GM18520 (cell line): ENCODE measurements around the gene ILKAP.
A peak's percentile ranks its signal among the peaks of the same experiment; 100 is the strongest.

Experiments used
- ATAC-seq: cut with Tn5 transposase; IDR thresholded peaks from one replicate; pipeline ENCODE4 v1.9.1; 2021; ENCODE audit not compliant: unreplicated experiment

ILKAP gene, protein sequence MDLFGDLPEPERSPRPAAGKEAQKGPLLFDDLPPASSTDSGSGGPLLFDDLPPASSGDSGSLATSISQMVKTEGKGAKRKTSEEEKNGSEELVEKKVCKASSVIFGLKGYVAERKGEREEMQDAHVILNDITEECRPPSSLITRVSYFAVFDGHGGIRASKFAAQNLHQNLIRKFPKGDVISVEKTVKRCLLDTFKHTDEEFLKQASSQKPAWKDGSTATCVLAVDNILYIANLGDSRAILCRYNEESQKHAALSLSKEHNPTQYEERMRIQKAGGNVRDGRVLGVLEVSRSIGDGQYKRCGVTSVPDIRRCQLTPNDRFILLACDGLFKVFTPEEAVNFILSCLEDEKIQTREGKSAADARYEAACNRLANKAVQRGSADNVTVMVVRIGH

DNA sequence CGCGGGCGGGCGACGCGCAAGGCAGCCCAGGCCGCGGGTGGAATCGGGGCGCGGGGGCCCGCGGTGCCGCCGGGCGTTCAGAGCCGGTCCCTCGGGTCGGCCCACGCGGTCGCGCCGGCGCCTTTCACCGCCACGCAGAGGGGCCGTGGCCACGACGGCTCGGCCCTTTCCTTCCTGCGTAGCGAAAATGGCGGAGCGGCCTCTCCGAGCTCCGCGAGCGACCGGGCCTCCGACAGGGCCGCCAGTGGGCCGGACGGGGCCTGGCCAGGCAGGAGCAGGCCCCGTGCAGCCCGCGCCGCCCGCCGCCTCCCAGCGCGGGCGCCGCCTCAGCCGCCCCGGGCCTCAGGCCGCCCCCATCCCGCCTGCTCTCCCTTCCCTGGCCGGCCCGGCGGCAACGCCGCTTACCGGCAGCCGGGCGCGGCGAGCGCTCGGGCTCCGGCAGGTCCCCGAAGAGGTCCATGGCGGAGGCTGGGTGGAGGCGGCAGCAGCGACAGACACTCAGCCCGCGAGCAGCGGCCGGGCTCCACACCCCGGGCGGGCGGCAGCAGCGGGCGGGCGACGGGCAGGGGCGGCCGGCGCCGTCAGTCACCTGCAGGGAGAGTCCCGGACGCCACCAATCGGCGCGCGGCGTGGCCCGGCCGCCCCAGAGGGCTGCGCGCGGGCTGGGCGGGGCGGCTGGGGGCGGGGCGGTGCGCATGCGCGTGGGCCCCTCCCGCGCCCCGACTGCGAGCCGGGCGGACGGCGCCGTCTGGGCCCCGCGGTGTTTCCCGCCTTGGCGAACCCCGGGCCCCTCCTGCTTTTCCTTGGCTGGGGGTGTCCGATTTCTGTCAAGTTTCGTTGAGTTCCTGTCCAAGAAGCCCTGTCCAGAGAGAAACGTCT, at the start of gene ILKAP:
TSS of gene ILKAP (minus strand) at position 602 of the 879 bp plus-strand sequence. CDS start at position 460, 142 bp downstream.
- peak; percentile 91 for ATAC-seq

- no peak for ATAC-seq
Measured at GRCh38 chr2:238252766-238253630, 49.5 kb upstream of the ILKAP start.

GRCh38 chr2:238251986-238252385, 48.5 kb upstream of the ILKAP start:
- ATAC-seq: no peak

GRCh38 chr2:238251331-238251730, 47.8 kb upstream of the ILKAP start:
- no peak for ATAC-seq

GRCh38 chr2:238250896-238251295, 47.4 kb upstream of the ILKAP start:
- ATAC-seq: no peak

DNA sequence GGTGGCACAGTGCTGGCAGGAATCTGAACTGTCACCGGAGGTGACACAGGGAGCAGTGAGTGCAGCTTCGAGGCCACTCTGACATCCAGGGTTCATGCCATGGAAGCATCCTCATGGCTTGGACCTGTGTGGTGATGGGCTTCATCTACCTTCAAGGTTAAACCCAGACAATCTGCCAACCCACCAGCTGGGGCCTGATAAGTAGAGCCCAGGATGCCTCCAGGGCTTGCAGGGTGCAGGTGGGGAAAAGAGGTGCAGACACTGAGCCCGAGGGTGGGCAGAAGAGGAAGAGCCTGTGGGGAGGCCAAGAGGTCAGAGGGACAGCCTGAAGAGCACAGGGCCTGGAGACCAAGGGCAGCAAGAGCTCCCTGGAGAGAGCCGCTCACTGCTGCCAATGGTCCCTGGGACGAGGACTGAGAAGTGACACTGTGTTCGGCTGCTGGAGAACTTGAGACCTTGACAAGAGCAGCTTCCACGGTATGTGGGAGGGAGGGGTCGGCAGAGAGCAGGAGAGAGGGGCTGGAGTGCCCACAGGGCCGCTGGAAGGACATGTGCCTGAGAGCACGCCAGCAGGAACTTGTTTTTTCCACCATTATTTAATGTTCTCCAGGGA, 44.5 kb upstream of the ILKAP start:
- no peak for ATAC-seq

DNA sequence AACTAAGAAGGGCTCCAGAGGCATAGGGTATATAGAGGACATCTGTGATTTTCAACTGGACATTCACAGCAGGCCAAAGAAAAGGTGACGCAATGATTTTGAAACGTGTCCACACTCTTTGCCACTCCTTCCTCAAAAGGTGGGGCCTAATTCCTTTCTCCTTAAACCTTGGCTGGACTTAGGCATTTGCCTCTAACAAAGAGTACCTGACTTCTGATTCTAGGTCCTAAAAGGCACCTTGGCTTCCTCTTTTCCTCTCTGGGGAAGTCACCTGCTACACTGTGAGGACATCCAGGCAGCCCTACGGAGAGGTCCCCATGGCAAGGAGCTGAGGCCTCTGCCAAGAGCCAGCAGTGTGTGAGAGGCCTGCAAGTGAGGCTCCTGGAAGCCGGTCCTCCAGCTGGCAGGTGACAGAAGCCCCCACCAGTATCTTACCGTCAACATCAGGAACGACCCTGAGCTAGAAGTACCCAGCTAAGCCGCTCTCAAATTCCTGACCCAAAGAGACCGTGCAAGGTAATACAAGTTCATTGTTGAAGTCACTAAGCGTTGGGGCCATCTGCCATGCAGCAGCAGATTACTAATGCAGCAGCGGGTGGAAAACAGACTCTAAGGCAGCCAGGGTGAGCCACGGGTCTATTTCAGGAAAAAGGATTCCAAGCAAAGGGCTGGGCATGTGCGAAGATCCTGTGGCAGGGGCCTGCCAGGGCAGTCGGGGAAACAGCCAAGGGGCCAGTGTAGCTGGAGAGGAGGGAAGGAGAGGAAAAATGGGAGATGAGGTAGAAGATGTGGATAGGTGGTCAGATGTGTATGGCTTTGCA, 43.7 kb upstream of the ILKAP start:
- no peak for ATAC-seq

DNA sequence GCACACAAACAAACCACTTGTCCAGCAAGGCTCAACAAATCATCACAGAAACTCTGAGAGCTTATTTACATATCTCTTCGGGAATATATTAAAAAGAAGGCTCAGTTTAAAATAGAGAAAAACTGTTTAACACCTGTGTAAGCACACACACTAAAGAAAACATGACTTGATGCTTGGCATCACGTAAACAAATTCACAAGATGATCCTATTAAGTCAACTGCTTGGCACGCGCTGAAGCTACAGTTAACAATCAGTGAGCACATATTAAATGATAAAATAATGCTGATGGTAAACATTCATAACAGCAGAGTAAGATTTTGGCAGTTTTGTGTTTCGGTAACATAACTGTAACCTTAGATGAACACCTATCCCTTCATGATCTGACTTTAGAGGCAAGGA, 40.7 kb upstream of the ILKAP start:
- no peak for ATAC-seq

DNA sequence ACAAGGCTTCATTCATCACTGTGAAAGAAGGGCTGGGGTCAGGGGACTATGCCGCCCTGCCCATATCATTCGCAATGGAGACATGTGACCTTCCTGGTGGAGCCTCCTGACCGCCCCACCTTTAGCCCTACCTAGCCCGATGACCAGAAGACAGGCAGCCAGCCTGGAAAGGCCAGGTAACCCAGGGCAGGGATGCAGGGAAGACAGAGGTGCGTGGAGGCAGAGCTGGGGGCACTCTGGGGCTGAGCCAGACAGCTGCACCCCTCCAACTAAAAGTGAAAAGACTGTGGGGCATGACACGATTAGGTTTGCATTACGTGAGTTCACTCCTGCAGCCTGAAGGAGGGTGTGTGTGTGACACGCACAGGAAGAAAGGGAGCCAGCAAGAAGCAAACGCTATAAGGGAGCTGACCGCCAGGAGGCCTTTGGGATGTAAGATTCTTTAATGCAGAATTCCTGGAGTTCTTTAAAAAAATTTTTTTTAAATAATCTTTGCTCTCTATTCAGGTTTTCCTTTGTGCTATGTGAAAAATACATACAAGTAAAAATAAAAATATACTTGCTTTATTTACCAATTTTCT, 40.1 kb upstream of the ILKAP start:
- no peak for ATAC-seq

GRCh38 chr2:238242731-238243495, 39.4 kb upstream of the ILKAP start:
- no peak for ATAC-seq

DNA sequence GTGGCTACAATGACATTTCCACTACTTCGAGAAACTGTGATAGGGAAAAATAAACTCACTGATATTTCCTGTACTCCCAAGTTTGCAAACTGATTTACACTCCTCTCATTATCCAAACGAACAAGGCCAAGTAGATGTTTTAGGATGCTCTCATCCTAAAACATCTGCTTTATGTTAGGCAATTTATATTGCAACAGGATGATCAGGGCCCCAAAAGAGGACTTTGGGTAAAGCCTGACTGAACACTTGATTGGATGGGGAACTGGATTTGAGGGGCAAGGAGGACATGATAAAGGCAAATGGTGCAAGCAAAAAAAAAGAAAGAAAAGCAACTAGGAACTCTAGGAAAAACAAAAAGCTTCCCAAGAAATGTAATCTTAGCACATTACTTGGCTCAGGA, 38.5 kb upstream of the ILKAP start:
- ATAC-seq: no peak

GRCh38 chr2:238240757-238241711, 37.5 kb upstream of the ILKAP start:
- ATAC-seq: no peak

- ATAC-seq: peak; percentile 76
Measured at GRCh38 chr2:238239863-238240756, 36.6 kb upstream of the ILKAP start, which contains the start of gene HES6. TSS of gene HES6 (minus strand) at chr2:238240038. CDS start at chr2:238239905, 133 bp downstream.

DNA sequence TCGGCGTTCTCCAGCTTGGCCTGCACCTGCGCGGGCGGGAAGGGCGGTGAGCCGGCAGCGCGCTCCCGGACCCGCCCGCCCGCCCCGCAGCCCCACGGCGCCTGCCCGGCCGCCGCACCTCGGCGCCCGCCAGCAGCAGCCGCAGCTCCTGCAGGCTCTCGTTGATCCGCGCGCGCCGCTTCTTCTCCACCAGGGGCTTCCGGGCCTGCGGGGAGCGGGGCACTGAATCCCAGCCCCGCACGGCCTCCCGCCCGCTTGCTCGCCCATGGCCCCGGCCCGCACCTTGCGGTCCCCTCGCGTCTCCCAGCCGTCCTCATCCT, 36.0 kb upstream of the ILKAP start:
- no peak for ATAC-seq

DNA sequence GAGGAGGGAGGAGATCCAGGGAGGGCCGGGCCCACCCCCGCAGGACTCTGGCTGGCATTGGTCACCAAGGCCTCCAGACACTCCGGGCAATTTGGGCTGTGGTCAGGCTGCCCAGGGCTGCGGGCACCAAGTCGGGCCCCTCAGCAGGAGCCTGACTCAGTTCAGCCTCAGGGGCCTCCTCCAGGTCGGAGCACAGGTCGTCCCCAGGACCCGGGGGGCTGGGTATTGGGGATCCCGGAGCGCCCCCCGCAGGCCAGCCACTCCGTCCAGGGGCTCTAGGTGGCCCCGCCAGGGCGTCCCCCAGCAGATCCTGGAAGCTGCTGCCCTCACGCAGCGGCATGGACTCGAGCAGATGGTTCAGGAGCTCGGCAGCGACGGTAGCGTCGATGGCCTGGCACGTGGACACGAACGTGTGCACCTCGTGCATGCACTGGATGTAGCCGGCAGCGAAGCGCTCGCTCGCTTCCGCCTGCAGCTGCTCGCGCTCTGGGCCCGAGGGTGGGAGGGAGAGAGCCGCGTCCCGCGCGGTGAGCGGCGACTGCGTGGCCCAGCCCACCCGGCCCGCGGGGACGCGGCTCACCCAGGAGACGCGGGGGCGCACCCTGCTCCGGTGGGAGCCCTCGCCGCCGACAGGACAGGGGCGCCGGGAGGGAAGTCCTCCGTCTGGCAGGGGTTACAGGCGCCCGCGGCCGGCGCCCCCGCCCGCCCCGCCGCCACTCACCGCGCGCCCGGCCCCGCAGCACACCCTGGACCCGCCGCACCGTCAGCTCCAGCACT, 35.5 kb upstream of the ILKAP start:
- no peak for ATAC-seq

DNA sequence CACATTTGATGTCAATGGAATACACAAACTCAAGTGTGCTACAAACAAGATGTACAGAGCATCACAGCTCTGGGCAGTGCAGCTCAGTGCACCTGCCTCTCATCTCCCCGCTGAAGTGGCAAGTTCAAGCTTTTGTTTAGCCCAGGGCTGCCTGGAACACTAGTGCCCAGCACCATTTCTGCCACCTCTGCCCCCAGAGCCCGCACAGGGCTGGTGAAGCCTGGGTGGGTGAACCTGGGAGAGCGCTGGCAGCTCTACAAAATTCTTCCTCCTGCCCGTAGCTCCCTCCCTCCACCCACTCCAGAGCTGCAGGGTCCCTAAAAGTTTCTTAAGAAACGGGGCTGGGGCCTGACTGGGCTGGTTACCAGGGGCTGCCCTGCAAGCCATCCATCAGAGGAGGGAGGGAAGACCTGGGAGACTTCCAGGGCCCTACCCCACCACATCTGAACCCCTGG, 34.8 kb upstream of the ILKAP start:
- ATAC-seq: no peak
